Measurements from ENCODE around the gene TMC3.

TMC3 gene

DNA sequence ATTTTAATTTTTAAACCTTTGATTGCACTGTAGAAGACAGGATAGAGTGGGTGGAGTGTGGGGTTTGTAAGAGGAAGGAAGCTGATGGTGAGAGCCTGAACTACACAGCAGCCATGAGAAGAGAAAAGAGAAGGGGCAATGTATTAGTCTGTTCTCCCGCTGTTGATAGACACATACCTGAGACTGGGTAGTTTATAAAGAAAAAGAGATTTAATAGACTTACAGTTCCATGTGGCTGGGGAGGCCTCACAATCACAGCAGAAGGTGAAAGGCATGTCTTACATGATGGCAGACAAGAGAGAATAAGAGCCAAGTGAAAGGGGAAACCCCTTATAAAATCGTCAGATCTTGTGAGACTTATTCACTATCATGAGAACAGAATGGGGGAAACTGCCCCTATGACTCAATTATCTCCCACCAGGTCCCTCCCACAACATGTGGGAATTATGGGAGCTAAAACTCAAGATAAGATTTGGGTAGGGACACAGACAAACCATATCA is 87.3 kb downstream of the TMC3 start:
- Histone ChIP-seq H3K9me3 (ENCODE audit: control insufficient read depth in 1 of 2, low read length in 2 of 2) (no peaks in the 10 kb centered on the region), H3K27me3 (ENCODE audit: control insufficient read depth in 1 of 2, insufficient read depth in 2 of 2, low read length in 2 of 2) (no peaks in the 10 kb centered on the region), H3K9ac (ENCODE audit: low read depth in 1 of 2, low read length in 2 of 2) (no peak overlapping the region), H3K4me1 (ENCODE audit: control insufficient read depth in 1 of 2, insufficient read depth in 2 of 2, low read length in 2 of 2) (peaks cover 4 to 11% of the 10 kb centered on the region in 2 donors), H3K4me3 (ENCODE audit: low read depth in 1 of 2, low read length in 2 of 2) (no peak overlapping the region), H3K27ac (ENCODE audit: low read depth, low read length) (no peak overlapping the region), H3K36me3 (ENCODE audit: control insufficient read depth in 1 of 2, insufficient read depth in 2 of 2, low read length in 2 of 2) (no peaks in the 10 kb centered on the region)

DNA sequence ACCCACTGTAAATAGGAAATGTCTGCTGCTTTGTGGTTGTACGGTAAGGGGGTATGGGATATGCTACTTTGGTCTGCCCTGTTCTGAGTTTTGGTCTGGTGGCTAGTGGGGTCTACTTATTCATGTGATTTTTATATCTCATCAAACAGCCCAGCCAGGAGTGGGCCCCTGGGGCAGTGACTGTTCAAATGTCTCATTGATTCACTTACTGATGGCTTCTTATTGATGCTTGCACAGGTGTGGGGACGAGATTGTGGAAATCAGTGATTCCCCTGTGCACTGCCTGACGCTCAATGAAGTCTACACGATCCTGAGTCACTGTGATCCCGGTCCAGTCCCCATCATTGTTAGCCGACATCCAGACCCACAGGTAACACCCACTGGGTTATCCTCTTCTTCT is 88.6 kb downstream of the TMC3 start:
- Histone ChIP-seq H3K9me3 (ENCODE audit: control insufficient read depth in 1 of 2, low read length in 2 of 2) (no peaks in the 10 kb centered on the region), H3K4me3 (ENCODE audit: low read depth in 1 of 2, low read length in 2 of 2) (no peak overlapping the region), H3K9ac (ENCODE audit: low read depth in 1 of 2, low read length in 2 of 2) (no peak overlapping the region), H3K4me1 (ENCODE audit: control insufficient read depth in 1 of 2, insufficient read depth in 2 of 2, low read length in 2 of 2) (peaks cover 0 to 9% of the 10 kb centered on the region in 2 donors), H3K27ac (ENCODE audit: low read depth, low read length) (no peak overlapping the region), H3K27me3 (ENCODE audit: control insufficient read depth in 1 of 2, insufficient read depth in 2 of 2, low read length in 2 of 2) (no peaks in the 10 kb centered on the region), H3K36me3 (ENCODE audit: control insufficient read depth in 1 of 2, insufficient read depth in 2 of 2, low read length in 2 of 2) (no peaks in the 10 kb centered on the region)

DNA sequence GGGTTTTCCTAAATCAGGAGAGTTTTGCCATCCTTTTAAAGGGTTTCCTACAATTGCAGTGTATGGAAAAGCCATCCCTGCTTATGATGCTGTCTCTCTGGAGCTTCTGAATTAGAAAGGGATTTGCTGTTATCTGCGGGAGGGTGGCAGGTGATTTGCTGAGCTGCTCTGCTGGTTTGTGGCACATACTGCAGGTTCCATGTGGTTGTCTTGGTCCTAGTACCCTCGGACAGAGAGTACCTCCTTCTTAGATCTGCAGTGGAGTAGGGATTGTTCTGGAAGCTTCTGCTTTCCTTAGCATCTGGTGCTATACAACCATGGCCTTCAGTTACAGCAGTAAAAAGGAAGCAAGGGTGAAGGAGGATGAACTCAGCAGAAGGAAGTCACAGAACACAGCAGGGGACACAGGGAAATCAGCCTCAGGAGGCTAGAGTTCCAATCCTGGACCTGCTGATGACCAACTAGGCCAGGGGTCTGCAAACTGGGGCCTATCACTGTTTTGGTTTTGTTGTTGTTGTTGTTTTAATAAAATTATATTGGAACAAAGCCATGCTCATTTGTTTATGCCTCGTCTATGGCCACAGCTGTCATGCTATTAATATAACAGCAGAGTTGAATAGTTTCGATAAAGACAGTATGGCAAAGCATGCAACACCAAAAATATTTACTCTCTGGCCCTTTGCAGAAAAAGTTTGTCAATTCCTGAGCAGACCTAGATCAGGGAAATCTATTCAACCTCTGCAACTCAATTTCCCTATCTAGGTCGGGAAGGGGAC is 89.6 kb downstream of the TMC3 start:
- Histone ChIP-seq H3K36me3 (ENCODE audit: control insufficient read depth in 1 of 2, insufficient read depth in 2 of 2, low read length in 2 of 2) (no peaks in the 10 kb centered on the region), H3K4me3 (ENCODE audit: low read depth in 1 of 2, low read length in 2 of 2) (no peak overlapping the region), H3K9me3 (ENCODE audit: control insufficient read depth in 1 of 2, low read length in 2 of 2) (no peaks in the 10 kb centered on the region), H3K27ac (ENCODE audit: low read depth, low read length) (peak overlapping the region; percentile 22), H3K27me3 (ENCODE audit: control insufficient read depth in 1 of 2, insufficient read depth in 2 of 2, low read length in 2 of 2) (no peaks in the 10 kb centered on the region), H3K4me1 (ENCODE audit: control insufficient read depth in 1 of 2, insufficient read depth in 2 of 2, low read length in 2 of 2) (peaks cover 0 to 9% of the 10 kb centered on the region in 2 donors), H3K9ac (ENCODE audit: low read depth in 1 of 2, low read length in 2 of 2) (no peak overlapping the region)

DNA sequence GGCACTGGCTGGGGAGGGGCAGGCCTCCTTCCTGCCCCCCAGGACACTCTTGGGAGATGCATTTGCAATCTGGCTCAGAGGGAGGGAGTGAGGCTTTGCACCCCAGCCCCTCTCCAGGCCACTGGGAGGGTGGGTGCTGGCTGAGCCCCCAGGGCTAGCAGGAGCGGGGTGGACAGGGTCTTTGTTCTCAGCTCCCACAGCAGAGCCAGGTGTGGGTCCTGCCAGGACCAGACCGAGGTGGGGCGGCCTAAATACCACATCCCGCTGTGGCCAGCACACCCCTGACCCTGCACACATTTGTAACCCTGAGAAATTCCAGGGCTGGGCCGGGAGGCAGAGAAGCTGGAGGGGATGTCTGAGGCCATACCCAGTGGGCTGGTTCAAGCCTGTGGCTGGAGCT is 91.1 kb downstream of the TMC3 start:
- no peaks in the 10 kb centered on the region for H3K36me3 ChIP-seq (ENCODE audit: control insufficient read depth in 1 of 2, insufficient read depth in 2 of 2, low read length in 2 of 2)
- no peak overlapping the region for H3K27ac ChIP-seq (ENCODE audit: low read depth, low read length)
- no peaks in the 10 kb centered on the region for H3K9me3 ChIP-seq (ENCODE audit: control insufficient read depth in 1 of 2, low read length in 2 of 2)
- no peak overlapping the region for H3K9ac ChIP-seq (ENCODE audit: low read depth in 1 of 2, low read length in 2 of 2)
- no peak overlapping the region for H3K4me3 ChIP-seq (ENCODE audit: low read depth in 1 of 2, low read length in 2 of 2)
- H3K27me3 ChIP-seq (ENCODE audit: control insufficient read depth in 1 of 2, insufficient read depth in 2 of 2, low read length in 2 of 2): no peaks in the 10 kb centered on the region
- peaks cover 0 to 9% of the 10 kb centered on the region in 2 donors for H3K4me1 ChIP-seq (ENCODE audit: control insufficient read depth in 1 of 2, insufficient read depth in 2 of 2, low read length in 2 of 2)

DNA sequence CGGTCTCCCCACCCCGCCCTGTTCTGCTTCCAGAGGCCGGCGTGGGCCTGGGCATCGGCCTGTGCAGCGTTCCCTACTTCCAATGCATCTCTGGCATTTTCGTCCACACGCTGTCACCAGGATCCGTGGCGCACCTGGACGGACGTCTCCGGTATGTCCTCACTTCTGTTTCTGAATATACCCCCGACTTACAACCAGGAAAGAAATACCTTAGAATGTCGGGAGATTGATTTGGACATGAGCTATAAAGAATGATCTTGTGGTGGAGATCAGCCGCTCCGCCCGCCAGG is 91.5 kb downstream of the TMC3 start:
- Histone ChIP-seq H3K9ac (ENCODE audit: low read depth in 1 of 2, low read length in 2 of 2) (no peak overlapping the region), H3K27ac (ENCODE audit: low read depth, low read length) (no peak overlapping the region), H3K36me3 (ENCODE audit: control insufficient read depth in 1 of 2, insufficient read depth in 2 of 2, low read length in 2 of 2) (no peaks in the 10 kb centered on the region), H3K4me3 (ENCODE audit: low read depth in 1 of 2, low read length in 2 of 2) (no peak overlapping the region), H3K4me1 (ENCODE audit: control insufficient read depth in 1 of 2, insufficient read depth in 2 of 2, low read length in 2 of 2) (peaks cover 0 to 9% of the 10 kb centered on the region in 2 donors), H3K9me3 (ENCODE audit: control insufficient read depth in 1 of 2, low read length in 2 of 2) (no peaks in the 10 kb centered on the region), H3K27me3 (ENCODE audit: control insufficient read depth in 1 of 2, insufficient read depth in 2 of 2, low read length in 2 of 2) (no peaks in the 10 kb centered on the region)

DNA sequence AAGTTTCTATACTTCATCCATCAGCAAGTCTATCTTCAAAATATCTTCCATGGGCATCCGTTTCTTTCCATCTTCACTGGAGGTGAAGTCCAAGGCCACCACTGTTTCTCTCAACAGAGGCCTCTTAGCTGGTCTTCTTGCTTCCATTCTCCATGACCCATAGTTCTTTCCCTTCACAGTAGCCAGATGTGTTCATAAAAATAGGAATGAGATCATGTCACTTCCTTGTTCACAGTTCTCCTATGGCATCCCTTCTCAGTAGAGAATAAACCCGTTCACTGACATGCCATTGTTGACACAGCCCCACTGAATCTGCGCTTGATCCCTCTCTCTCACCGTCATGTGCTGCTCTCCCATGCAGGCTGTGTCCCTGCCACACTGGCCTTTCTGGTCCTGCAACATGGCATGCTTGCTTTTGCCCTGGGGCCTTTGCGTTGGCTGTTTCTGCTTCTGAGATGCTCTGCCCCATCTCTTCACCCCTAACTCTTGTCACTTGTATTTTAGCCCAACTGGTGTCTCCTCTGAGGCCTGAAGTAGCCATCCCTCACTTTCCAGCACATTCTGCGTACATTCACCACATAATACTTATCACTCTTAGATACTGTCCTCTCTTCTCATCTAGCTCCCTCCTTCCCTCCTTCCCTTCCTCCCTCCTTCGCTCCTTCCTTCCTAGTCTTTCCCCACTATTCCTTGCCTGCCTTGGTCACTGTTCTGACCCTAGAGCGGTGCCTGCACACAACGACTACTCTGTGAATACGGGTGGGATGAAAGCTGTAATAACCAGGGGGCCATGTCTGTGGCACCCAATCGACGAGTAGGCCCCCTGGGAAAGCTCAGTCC is 92.0 kb downstream of the TMC3 start:
- no peaks in the 10 kb centered on the region for H3K9me3 ChIP-seq (ENCODE audit: control insufficient read depth in 1 of 2, low read length in 2 of 2)
- no peak overlapping the region for H3K4me3 ChIP-seq (ENCODE audit: low read depth in 1 of 2, low read length in 2 of 2)
- H3K4me1 ChIP-seq (ENCODE audit: control insufficient read depth in 1 of 2, insufficient read depth in 2 of 2, low read length in 2 of 2): peaks cover 0 to 9% of the 10 kb centered on the region in 2 donors
- H3K27me3 ChIP-seq (ENCODE audit: control insufficient read depth in 1 of 2, insufficient read depth in 2 of 2, low read length in 2 of 2): no peaks in the 10 kb centered on the region
- no peak overlapping the region for H3K27ac ChIP-seq (ENCODE audit: low read depth, low read length)
- no peak overlapping the region for H3K9ac ChIP-seq (ENCODE audit: low read depth in 1 of 2, low read length in 2 of 2)
- no peaks in the 10 kb centered on the region for H3K36me3 ChIP-seq (ENCODE audit: control insufficient read depth in 1 of 2, insufficient read depth in 2 of 2, low read length in 2 of 2)

DNA sequence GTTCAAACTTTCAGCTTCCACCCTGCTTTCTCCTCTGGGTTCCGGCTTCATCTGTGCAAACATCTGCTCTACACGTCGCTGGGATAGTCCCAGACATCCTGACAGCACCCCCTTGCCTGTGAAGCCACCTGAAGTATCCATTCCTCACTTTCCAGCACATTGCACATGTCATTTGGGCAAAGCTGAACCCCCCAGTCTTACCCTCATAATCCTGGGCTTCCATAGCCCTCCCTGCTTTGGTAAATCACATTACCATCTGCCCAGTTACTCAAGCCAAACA is 92.6 kb downstream of the TMC3 start:
- no peaks in the 10 kb centered on the region for H3K36me3 ChIP-seq (ENCODE audit: control insufficient read depth in 1 of 2, insufficient read depth in 2 of 2, low read length in 2 of 2)
- no peaks in the 10 kb centered on the region for H3K27me3 ChIP-seq (ENCODE audit: control insufficient read depth in 1 of 2, insufficient read depth in 2 of 2, low read length in 2 of 2)
- no peak overlapping the region for H3K9ac ChIP-seq (ENCODE audit: low read depth in 1 of 2, low read length in 2 of 2)
- H3K4me3 ChIP-seq (ENCODE audit: low read depth in 1 of 2, low read length in 2 of 2): no peak overlapping the region
- peaks cover 0 to 9% of the 10 kb centered on the region in 2 donors for H3K4me1 ChIP-seq (ENCODE audit: control insufficient read depth in 1 of 2, insufficient read depth in 2 of 2, low read length in 2 of 2)
- H3K9me3 ChIP-seq (ENCODE audit: control insufficient read depth in 1 of 2, low read length in 2 of 2): no peaks in the 10 kb centered on the region
- no peak overlapping the region for H3K27ac ChIP-seq (ENCODE audit: low read depth, low read length)

All from duodenal mucosa (tissue), 2 donors.